Gastroesophageal sphincter (tissue), 4 donors: ENCODE results near the gene FNDC3A. TPM values are rescaled to one million over a fixed set of nuclear protein-coding genes. Genes with fewer than 3 reads are reported as not detected.
"Not testable (repeated sequence)": the region's sequence is repeated elsewhere in the genome, so short reads cannot be mapped to it uniquely, and the experiment has no call there.

ENCODE experiments used
- ATAC-seq: fragments of 150-250 bp; one replicate; pipeline ENCODE4 v1.9.1; 2016; ENCODE audit warnings: mild to moderate bottlenecking, moderate library complexity
- H3K27ac ChIP-seq, 4 donors: fragments of 200-600 bp; sonication (generic) in 3 of 4; 1 replicate in 3 of 4; 2 replicates in 1 of 4; pipeline ENCODE4 v1.5.1; 2016 to 2019
- H3K27me3 ChIP-seq: fragments of 200-600 bp; sonication (generic); one replicate; pipeline ENCODE4 v1.5.1; 2019
- H3K36me3 ChIP-seq, 2 donors: fragments of 200-600 bp; sonication (generic); one replicate each; pipeline ENCODE4 v1.5.1; 2019; ENCODE audit warnings: control low read depth in 1 of 2
- H3K4me1 ChIP-seq, 3 donors: fragments of 200-600 bp; sonication (generic); 1 replicate in 2 of 3; 2 replicates in 1 of 3; pipeline ENCODE4 v1.5.1; 2016 to 2019; ENCODE audit warnings: control low read depth in 2 of 3
- H3K4me3 ChIP-seq, 2 donors: fragments of 200-600 bp; sonication (generic); one replicate each; pipeline ENCODE4 v1.5.1; 2019; ENCODE audit warnings: mild to moderate bottlenecking in 1 of 2, moderate library complexity in 1 of 2
- H3K9me3 ChIP-seq, 3 donors: fragments of 200-600 bp; sonication (generic); one replicate each; pipeline ENCODE4 v1.5.1; 2017 to 2019; ENCODE audit warnings: control low read depth in 2 of 3
- EP300 ChIP-seq: sonication (generic); formaldehyde crosslinking; IDR thresholded peaks from one replicate; pipeline ENCODE4 v1.6.1; 2017; ENCODE audit warnings: antibody characterized with exemption, mild to moderate bottlenecking
- POLR2A ChIP-seq, 2 donors: fragments of 450-650 bp; IDR thresholded peaks; one replicate each; pipeline ENCODE4 v1.6.1; 2017; ENCODE audit warnings: antibody characterized with exemption in 2 of 2, mild to moderate bottlenecking in 2 of 2, moderate library complexity in 1 of 2
- POLR2AphosphoS5 ChIP-seq: sonication (generic); formaldehyde crosslinking; IDR thresholded peaks from one replicate; pipeline ENCODE4 v1.6.1; 2017; ENCODE audit warnings: antibody characterized with exemption
- WGBS, 2 donors: methylation state at CpG; one replicate each; pipeline ENCODE4 v1.1.5; 2018; ENCODE audit warnings: low coverage in 1 of 2; 5-methylcytosine and 5-hydroxymethylcytosine counted together
- total RNA-seq, 4 donors: library from RNA; depleted of rRNA; stranded (reverse); fragments of >200 nt; gene quantifications; one replicate each; pipeline ENCODE4 v1.1.0, GENCODE V29; 2016
- TF ChIP-seq, protein P1 (sequence below), 4 experiments: fragments of 200-600 bp in 2 of 4; fragments of 450-650 bp in 2 of 4; sonication (generic) in 1 of 4; IDR thresholded peaks; one replicate each; pipeline ENCODE4 v1.5.1; 2017 to 2019; ENCODE audit warnings: antibody characterized with exemption in 4 of 4, mild to moderate bottlenecking in 2 of 4, moderate library complexity in 2 of 4

Gene FNDC3A
- total RNA-seq, 4 donors from 2014 or later, result 36.4 to 55.9 (median 47.8) TPM

- 41 to 67% methylated on average over 2 to 3 of the region's 3 CpGs for WGBS, 2 donors
- Histone ChIP-seq H3K4me3 (no peak overlapping the region), H3K36me3 (no peaks in the 10 kb centered on the region), H3K9me3 (no peaks in the 10 kb centered on the region), H3K27ac (no peak overlapping the region), H3K27me3 (no peaks in the 10 kb centered on the region), H3K4me1 (no peaks in the 10 kb centered on the region)
- no peak for ATAC-seq
- no peak for TF ChIP-seq POLR2A (IDR thresholded peaks at IDR 0.05)
- no peak for TF ChIP-seq EP300
Observed at GRCh38 chr13:49062297-49062896, 86.7 kb downstream of the FNDC3A start.

DNA sequence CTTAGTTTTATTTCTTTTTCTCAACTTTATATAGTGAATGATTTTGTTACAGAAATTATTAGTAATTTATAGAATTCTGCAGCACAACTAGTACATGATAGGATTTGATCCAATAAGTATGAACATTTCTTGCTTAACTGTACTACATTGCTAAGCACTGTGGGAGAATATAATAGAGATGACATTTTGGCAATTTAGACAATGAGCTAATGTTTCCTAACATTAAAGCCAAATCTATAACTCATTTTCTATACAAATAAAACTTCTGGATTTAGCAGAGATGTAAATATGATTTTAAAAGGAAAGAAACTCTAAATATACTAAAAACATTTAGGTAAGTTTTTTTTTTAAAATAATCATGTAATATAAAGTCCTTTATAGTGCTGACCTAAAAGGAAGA lies 87.3 kb downstream of the FNDC3A start:
- Histone ChIP-seq H3K36me3 (no peaks in the 10 kb centered on the region), H3K4me3 (no peak overlapping the region), H3K27ac (no peak overlapping the region), H3K27me3 (no peaks in the 10 kb centered on the region), H3K4me1 (no peaks in the 10 kb centered on the region), H3K9me3 (no peaks in the 10 kb centered on the region)
- TF ChIP-seq EP300 (no peak), POLR2A (IDR thresholded peaks at IDR 0.05) (no peak), POLR2AphosphoS5 (no peak)
- TF ChIP-seq, protein P1, sequence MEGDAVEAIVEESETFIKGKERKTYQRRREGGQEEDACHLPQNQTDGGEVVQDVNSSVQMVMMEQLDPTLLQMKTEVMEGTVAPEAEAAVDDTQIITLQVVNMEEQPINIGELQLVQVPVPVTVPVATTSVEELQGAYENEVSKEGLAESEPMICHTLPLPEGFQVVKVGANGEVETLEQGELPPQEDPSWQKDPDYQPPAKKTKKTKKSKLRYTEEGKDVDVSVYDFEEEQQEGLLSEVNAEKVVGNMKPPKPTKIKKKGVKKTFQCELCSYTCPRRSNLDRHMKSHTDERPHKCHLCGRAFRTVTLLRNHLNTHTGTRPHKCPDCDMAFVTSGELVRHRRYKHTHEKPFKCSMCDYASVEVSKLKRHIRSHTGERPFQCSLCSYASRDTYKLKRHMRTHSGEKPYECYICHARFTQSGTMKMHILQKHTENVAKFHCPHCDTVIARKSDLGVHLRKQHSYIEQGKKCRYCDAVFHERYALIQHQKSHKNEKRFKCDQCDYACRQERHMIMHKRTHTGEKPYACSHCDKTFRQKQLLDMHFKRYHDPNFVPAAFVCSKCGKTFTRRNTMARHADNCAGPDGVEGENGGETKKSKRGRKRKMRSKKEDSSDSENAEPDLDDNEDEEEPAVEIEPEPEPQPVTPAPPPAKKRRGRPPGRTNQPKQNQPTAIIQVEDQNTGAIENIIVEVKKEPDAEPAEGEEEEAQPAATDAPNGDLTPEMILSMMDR (IDR thresholded peaks at IDR 0.05), result no peak
- no peak for ATAC-seq

DNA sequence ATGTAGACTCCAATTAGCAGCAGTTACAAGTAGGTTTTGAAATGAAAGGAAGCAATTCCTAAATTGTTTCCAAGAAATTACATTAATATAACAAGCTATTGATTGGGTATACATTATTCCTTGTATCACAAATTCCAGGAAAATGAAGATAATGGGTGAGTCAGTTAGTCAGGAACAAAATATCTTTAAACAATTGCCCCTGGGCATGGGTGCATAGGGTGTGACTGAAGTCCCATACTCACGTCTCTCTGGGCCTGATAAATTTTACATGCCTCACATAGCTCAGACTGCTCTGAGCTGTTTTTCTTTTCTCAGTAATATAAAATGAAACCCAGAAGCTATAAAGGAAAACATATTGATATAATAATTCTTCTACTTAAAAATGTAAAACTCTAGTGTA lies 87.8 kb downstream of the FNDC3A start:
- 44 to 48% methylated on average over 1 of the region's 1 CpG for WGBS, 2 donors
- Histone ChIP-seq H3K27ac (no peak overlapping the region), H3K4me3 (no peak overlapping the region), H3K4me1 (no peaks in the 10 kb centered on the region), H3K9me3 (no peaks in the 10 kb centered on the region), H3K27me3 (no peaks in the 10 kb centered on the region), H3K36me3 (peaks cover 0 to 3% of the 10 kb centered on the region in 2 donors)
- TF ChIP-seq, protein P1 (IDR thresholded peaks at IDR 0.05), result no peak
- TF ChIP-seq POLR2AphosphoS5 (no peak), EP300 (no peak), POLR2A (IDR thresholded peaks at IDR 0.05) (no peak)
- ATAC-seq, result no peak

GRCh38 chr13:49064476-49064875 lies 88.8 kb downstream of the FNDC3A start:
- Histone ChIP-seq H3K27ac (no peak overlapping the region), H3K4me1 (no peaks in the 10 kb centered on the region), H3K27me3 (no peaks in the 10 kb centered on the region), H3K36me3 (peaks cover 0 to 4% of the 10 kb centered on the region in 2 donors), H3K9me3 (no peaks in the 10 kb centered on the region), H3K4me3 (no peak overlapping the region)
- TF ChIP-seq POLR2A (IDR thresholded peaks at IDR 0.05), result no peak
- no peak for ATAC-seq
- 81 to 96% methylated on average over 2 to 3 of the region's 3 CpGs for WGBS, 2 donors

GRCh38 chr13:49066856-49067255 lies 91.1 kb downstream of the FNDC3A start:
- H3K27me3 ChIP-seq, result no peaks in the 10 kb centered on the region
- ATAC-seq, result no peak
- no peak for TF ChIP-seq POLR2AphosphoS5
- TF ChIP-seq EP300, result no peak
- TF ChIP-seq, protein P1 (IDR thresholded peaks at IDR 0.05), result no peak
- no peak for TF ChIP-seq POLR2A (IDR thresholded peaks at IDR 0.05)
- H3K9me3 ChIP-seq, result no peaks in the 10 kb centered on the region
- no peak overlapping the region for H3K4me3 ChIP-seq
- H3K4me1 ChIP-seq, result no peaks in the 10 kb centered on the region
- H3K36me3 ChIP-seq, result peaks cover 0 to 4% of the 10 kb centered on the region in 2 donors
- no peak overlapping the region for H3K27ac ChIP-seq
- 90 to 94% methylated on average over 2 of the region's 2 CpGs for WGBS, 2 donors

GRCh38 chr13:49068498-49068897 lies 92.8 kb downstream of the FNDC3A start:
- H3K27me3 ChIP-seq, ATAC-seq, H3K27ac ChIP-seq, H3K9me3 ChIP-seq, H3K4me3 ChIP-seq, H3K4me1 ChIP-seq, H3K36me3 ChIP-seq: not testable (repeated sequence)
- 86 to 100% methylated on average over 1 of the region's 1 CpG for WGBS, 2 donors

- H3K27me3 ChIP-seq, H3K4me3 ChIP-seq, H3K9me3 ChIP-seq, H3K4me1 ChIP-seq, ATAC-seq, H3K27ac ChIP-seq, H3K36me3 ChIP-seq: not testable (repeated sequence)
- 86 to 92% methylated on average over 3 to 6 of the region's 6 CpGs for WGBS, 2 donors
Observed at GRCh38 chr13:49070021-49070420, 94.3 kb downstream of the FNDC3A start.
